Measurements from ENCODE around the gene G6PC3.
A peak's percentile ranks its signal among the peaks of the same experiment; 100 is the strongest.

The G6PC3 gene

GRCh38 chr17:44120851-44121605 lies 50.5 kb downstream of the G6PC3 start:
- TF ChIP-seq CTCF (IDR thresholded peaks at IDR 0.05; ENCODE audit: borderline replicate concordance, insufficient read depth, low read depth, low read length): no peak
- H3K4me3 ChIP-seq (ENCODE audit: low read depth, low read length): no peak overlapping the region

- peak overlapping the region; percentile 71 for H3K4me3 ChIP-seq (ENCODE audit: low read depth, low read length)
- TF ChIP-seq CTCF (IDR thresholded peaks at IDR 0.05; ENCODE audit: borderline replicate concordance, insufficient read depth, low read depth, low read length): no peak
Measured at GRCh38 chr17:44121997-44122815, 51.7 kb downstream of the G6PC3 start.

GRCh38 chr17:44122816-44123355 lies 52.4 kb downstream of the G6PC3 start:
- peak overlapping the region; percentile 71 for H3K4me3 ChIP-seq (ENCODE audit: low read depth, low read length)
- no peak for TF ChIP-seq CTCF (IDR thresholded peaks at IDR 0.05; ENCODE audit: borderline replicate concordance, insufficient read depth, low read depth, low read length)

- peak; percentile 62 for TF ChIP-seq CTCF (IDR thresholded peaks at IDR 0.05; ENCODE audit: borderline replicate concordance, insufficient read depth, low read depth, low read length)
- H3K4me3 ChIP-seq (ENCODE audit: low read depth, low read length): peak within 1 kb of the TSS; percentile 71
Measured at GRCh38 chr17:44123356-44124117, 53.0 kb downstream of the G6PC3 start, which contains the start of gene HDAC5. Gene HDAC5, minus strand, starts transcription at chr17:44123641. Its CDS starts 6,126 bp downstream, at chr17:44117515.

GRCh38 chr17:44124118-44124438 lies 53.5 kb downstream of the G6PC3 start:
- no peak for TF ChIP-seq CTCF (IDR thresholded peaks at IDR 0.05; ENCODE audit: borderline replicate concordance, insufficient read depth, low read depth, low read length)
- peak overlapping the region; percentile 44 for H3K4me3 ChIP-seq (ENCODE audit: low read depth, low read length)

All from GM12875 (cell line).